MM.1S (cell line): ENCODE measurements around the gene ALB.

Experiments used
- CTCF ChIP-seq: fragments of 300-600 bp; sonication (generic); IDR thresholded peaks from 2 replicates; pipeline ENCODE4 v1.5.1; 2016; ENCODE audit warnings: antibody characterized with exemption, low read length, mixed read lengths
- EZH2 ChIP-seq: fragments of 300-600 bp; sonication (generic); optimal IDR thresholded peaks from 2 replicates; pipeline ENCODE3; 2017; ENCODE audit warnings: low read depth, mild to moderate bottlenecking, antibody characterized with exemption, low read length, mixed read lengths
- EZH2phosphoT487 ChIP-seq: fragments of 300-600 bp; sonication (generic); IDR thresholded peaks from 2 replicates; pipeline ENCODE4 v1.6.1; 2018; ENCODE audit warnings: antibody characterized with exemption, low read length

- peak; percentile 57 for TF ChIP-seq CTCF
- TF ChIP-seq EZH2phosphoT487, result no peak
- no peak for TF ChIP-seq EZH2
Measured at GRCh38 chr4:73434311-73434710, 30.2 kb downstream of the ALB start.
